H1 (cell line): Measurements from ENCODE around the gene IPO9. TPM values are rescaled to one million over a fixed set of nuclear protein-coding genes. Genes with fewer than 3 reads are reported as not detected.

Source experiments
- BRCA1 ChIP-seq: IDR thresholded peaks from 2 replicates; pipeline ENCODE4 v1.6.1; 2012; ENCODE audit warnings: low read depth, low read length, improper control_type of control experiment
- RXRA ChIP-seq: IDR thresholded peaks from 2 replicates; pipeline ENCODE4 v1.6.1; 2011; ENCODE audit warnings: low read depth, mild to moderate bottlenecking, low read length, moderate library complexity; ENCODE audit not compliant: insufficient read depth
- SIX5 ChIP-seq: IDR thresholded peaks from 2 replicates; pipeline ENCODE4 v1.6.1; 2011; ENCODE audit warnings: mild to moderate bottlenecking, low read depth, low read length
- SP4 ChIP-seq: IDR thresholded peaks from 2 replicates; pipeline ENCODE4 v1.6.1; 2012; ENCODE audit warnings: low read length, inconsistent platforms
- SRF ChIP-seq: IDR thresholded peaks from 2 replicates; pipeline ENCODE4 v1.6.1; 2011; ENCODE audit warnings: mild to moderate bottlenecking, low read depth, low read length, moderate library complexity
- polyA plus RNA-seq, 7 experiments: library from polyadenylated mRNA; depleted of rRNA in 3 of 7; stranded (reverse) in 5 of 7; unstranded in 2 of 7; fragments of >200 nt in 5 of 7; fragments of 200-250 nt in 2 of 7; gene quantifications; 1 replicate in 5 of 7; 2 replicates in 1 of 7; 4 replicates in 1 of 7; pipeline versions ENCODE4 v1.2.1 to v1.2.3, GENCODE V29; 2011 to 2013; ENCODE audit warnings: missing spikeins in 2 of 7, mixed read lengths in 2 of 7
- total RNA-seq: library from RNA; stranded (reverse); fragmentation: NEBNext Ultra II Directional; extraction: Animal tissue kit (Norgen Biotek cat#: 25700); gene quantifications from 2 replicates; pipeline ENCODE4 v1.2.1, GENCODE V29; 2021

Gene IPO9
- total and polyA plus RNA-seq, 2 of the 8 experiments (the other 6 are each of a cell fraction or from before 2014, with no cell fraction given), result 61.0 to 122 TPM

GRCh38 chr1:201849372-201850052 lies 20.6 kb downstream of the IPO9 start (continued):
- TF ChIP-seq BRCA1 (no peak), RXRA (no peak), SRF (no peak), SP4 (no peak), SIX5 (no peak)
